ENCODE results near the gene THSD1. TPM values are rescaled to one million over a fixed set of nuclear protein-coding genes. Genes with fewer than 3 reads are reported as not detected.

Gene THSD1
- total and polyA plus RNA-seq, 10 of the 15 experiments (the other 5 are each of a cell fraction or from before 2014, with no cell fraction given), result 0.03 to 0.20 (median 0.13) TPM; not detected in 2

- TF ChIP-seq, protein P1, sequence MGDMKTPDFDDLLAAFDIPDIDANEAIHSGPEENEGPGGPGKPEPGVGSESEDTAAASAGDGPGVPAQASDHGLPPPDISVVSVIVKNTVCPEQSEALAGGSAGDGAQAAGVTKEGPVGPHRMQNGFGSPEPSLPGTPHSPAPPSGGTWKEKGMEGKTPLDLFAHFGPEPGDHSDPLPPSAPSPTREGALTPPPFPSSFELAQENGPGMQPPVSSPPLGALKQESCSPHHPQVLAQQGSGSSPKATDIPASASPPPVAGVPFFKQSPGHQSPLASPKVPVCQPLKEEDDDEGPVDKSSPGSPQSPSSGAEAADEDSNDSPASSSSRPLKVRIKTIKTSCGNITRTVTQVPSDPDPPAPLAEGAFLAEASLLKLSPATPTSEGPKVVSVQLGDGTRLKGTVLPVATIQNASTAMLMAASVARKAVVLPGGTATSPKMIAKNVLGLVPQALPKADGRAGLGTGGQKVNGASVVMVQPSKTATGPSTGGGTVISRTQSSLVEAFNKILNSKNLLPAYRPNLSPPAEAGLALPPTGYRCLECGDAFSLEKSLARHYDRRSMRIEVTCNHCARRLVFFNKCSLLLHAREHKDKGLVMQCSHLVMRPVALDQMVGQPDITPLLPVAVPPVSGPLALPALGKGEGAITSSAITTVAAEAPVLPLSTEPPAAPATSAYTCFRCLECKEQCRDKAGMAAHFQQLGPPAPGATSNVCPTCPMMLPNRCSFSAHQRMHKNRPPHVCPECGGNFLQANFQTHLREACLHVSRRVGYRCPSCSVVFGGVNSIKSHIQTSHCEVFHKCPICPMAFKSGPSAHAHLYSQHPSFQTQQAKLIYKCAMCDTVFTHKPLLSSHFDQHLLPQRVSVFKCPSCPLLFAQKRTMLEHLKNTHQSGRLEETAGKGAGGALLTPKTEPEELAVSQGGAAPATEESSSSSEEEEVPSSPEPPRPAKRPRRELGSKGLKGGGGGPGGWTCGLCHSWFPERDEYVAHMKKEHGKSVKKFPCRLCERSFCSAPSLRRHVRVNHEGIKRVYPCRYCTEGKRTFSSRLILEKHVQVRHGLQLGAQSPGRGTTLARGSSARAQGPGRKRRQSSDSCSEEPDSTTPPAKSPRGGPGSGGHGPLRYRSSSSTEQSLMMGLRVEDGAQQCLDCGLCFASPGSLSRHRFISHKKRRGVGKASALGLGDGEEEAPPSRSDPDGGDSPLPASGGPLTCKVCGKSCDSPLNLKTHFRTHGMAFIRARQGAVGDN (IDR thresholded peaks at IDR 0.05), result no peak
Measured at GRCh38 chr13:52447815-52448552, 42.0 kb upstream of the THSD1 start (continued).

DNA sequence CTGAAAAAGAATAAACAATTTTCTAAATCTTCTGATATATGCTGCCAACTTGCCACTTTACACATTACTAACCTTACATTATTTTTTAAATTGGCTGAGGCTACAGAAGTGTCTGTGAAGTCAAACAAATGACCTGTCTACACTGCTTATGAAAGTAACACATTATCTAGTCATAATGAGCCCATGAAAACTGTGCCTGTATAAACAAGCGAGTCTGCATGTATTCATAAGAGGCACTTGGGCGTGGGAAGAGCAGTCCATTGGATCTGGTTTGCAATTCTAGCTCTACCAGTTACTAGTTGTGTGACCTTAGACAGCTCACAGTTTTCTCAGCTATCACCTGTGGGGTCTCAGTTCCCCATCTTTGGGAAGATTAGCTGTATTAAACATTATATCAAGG is 41.4 kb upstream of the THSD1 start:
- ChIA-PET POLR2A (interaction anchor here (0.6 to 0.9 kb wide), 5 partner anchors 11 to 476 kb away, joined by 3 to 4 read pairs (median 4); no protein-coding TSS in a partner anchor), CTCF (interaction anchor here (0.7 to 5.3 kb wide), 8 partner anchors 9 to 443 kb away, joined by 3 to 82 read pairs (median 4); no protein-coding TSS in a partner anchor), SMC1A (ENCODE audit: uncharacterized antibody, unreplicated experiment) (interaction anchor here (0.9 to 6.1 kb wide), 6 partner anchors 9 to 320 kb away, joined by 3 to 46 read pairs (median 4); no protein-coding TSS in a partner anchor), RAD21 (ENCODE audit: unreplicated experiment) (interaction anchor here (0.6 to 4.4 kb wide), 7 partner anchors 9 to 250 kb away, joined by 3 to 34 read pairs (median 4); no protein-coding TSS in a partner anchor)
- peak; percentile 5 for ATAC-seq
- in situ Hi-C loops (cut with MboI), result loop anchor here (5.0 kb wide), 1 partner anchor 100 kb away; no protein-coding TSS in a partner anchor
- no peak for DNase-seq (ENCODE audit: low read depth, low spot score)
- Histone ChIP-seq H3K4me1 (ENCODE audit: control insufficient read depth, insufficient read depth, low read length) (peaks cover 14% of the 10 kb centered on the region), H3K79me2 (ENCODE audit: control insufficient read depth, insufficient read depth, low read length) (peaks cover 37% of the 10 kb centered on the region), H3K9ac (ENCODE audit: control insufficient read depth, insufficient read depth, low read length) (no peak overlapping the region), H2AFZ (ENCODE audit: control insufficient read depth, low read depth, low read length) (no peak overlapping the region), H3K9me3 (replicated peaks; ENCODE audit: control insufficient read depth, insufficient read depth, low read length) (no peaks in the 10 kb centered on the region; the same call in 2 of the 3 replicates), H3K27ac (ENCODE audit: control insufficient read depth, insufficient read depth) (no peak overlapping the region), H3K36me3 (ENCODE audit: control insufficient read depth in 2 of 2, insufficient read depth in 2 of 2, low read length in 1 of 2) (no peaks in the 10 kb centered on the region), H3K4me2 (ENCODE audit: control insufficient read depth, insufficient read depth) (peak overlapping the region; percentile 79), H3K4me3 (no peak overlapping the region), H4K20me1 (ENCODE audit: control insufficient read depth, insufficient read depth) (peaks cover 2% of the 10 kb centered on the region; the same call in 1 of the 2 replicates), H3K27me3 (replicated peaks in 1 of 2; ENCODE audit: control insufficient read depth in 2 of 2, insufficient read depth in 2 of 2, low read length in 1 of 2) (no peaks in the 10 kb centered on the region)
- 52% methylated on average over 2 of the region's 2 CpGs for WGBS (ENCODE audit: insufficient coverage, insufficient replicate concordance, low lambda C conversion rate, missing lambda C conversion rate)
- no TSS peak for BruUV-seq (replicated peaks)
- intact Hi-C loops (cut with micrococcal nuclease; ENCODE audit: unreplicated experiment), result no loop called here
- FAIRE-seq, result no peak
- TF ChIP-seq, protein P2, sequence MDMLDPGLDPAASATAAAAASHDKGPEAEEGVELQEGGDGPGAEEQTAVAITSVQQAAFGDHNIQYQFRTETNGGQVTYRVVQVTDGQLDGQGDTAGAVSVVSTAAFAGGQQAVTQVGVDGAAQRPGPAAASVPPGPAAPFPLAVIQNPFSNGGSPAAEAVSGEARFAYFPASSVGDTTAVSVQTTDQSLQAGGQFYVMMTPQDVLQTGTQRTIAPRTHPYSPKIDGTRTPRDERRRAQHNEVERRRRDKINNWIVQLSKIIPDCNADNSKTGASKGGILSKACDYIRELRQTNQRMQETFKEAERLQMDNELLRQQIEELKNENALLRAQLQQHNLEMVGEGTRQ (IDR thresholded peaks at IDR 0.05; ENCODE audit: borderline replicate concordance, low read depth, low read length), result no peak
- TF ChIP-seq BHLHE40 (IDR thresholded peaks at IDR 0.05; ENCODE audit: borderline replicate concordance in 1 of 2, low read depth in 2 of 2, low read length in 1 of 2) (peak in 1 of 2 experiments; percentile 7; a peak in 1 of 4 replicates), MTA2 (IDR thresholded peaks at IDR 0.05; ENCODE audit: low read depth) (peak; percentile 54; the same call in 1 of the 2 replicates), NRF1 (conservative IDR thresholded peaks at IDR 0.05; ENCODE audit: low read depth, low read length) (no peak), ATF7 (IDR thresholded peaks at IDR 0.05; ENCODE audit: low read depth) (peak; percentile 20; the same call in 1 of the 2 replicates), STAT1 (conservative IDR thresholded peaks at IDR 0.05) (no peak), NR2F1 (conservative IDR thresholded peaks at IDR 0.05) (no peak), ZNF274 (IDR thresholded peaks at IDR 0.05; ENCODE audit: insufficient read depth, insufficient read length) (no peak), HDAC6 (IDR thresholded peaks at IDR 0.05; ENCODE audit: unreplicated experiment) (no peak), MYB (IDR thresholded peaks at IDR 0.05; ENCODE audit: borderline replicate concordance, low read depth, low read length) (no peak), TARDBP (IDR thresholded peaks at IDR 0.05; ENCODE audit: borderline replicate concordance) (no peak), DPF2 (IDR thresholded peaks at IDR 0.05) (no peak), WRNIP1 (IDR thresholded peaks at IDR 0.05; ENCODE audit: borderline replicate concordance, low read depth, low read length) (no peak), KLF5 (IDR thresholded peaks at IDR 0.05; ENCODE audit: partially characterized antibody) (no peak), ZNF622 (IDR thresholded peaks at IDR 0.05) (no peak), ZSCAN29 (IDR thresholded peaks at IDR 0.05) (peak; percentile 78; the same call in 1 of the 2 replicates), CBX5 (IDR thresholded peaks at IDR 0.05; ENCODE audit: low read depth) (no peak)
